GM19238 (cell line): ENCODE data around the gene MRGPRX4.
A peak's percentile ranks its signal among the peaks of the same experiment; 100 is the strongest.
"Not testable (repeated sequence)": the region's sequence is repeated elsewhere in the genome, so short reads cannot be mapped to it uniquely, and the experiment has no call there.

Source experiments
- DNase-seq: peaks from one replicate; pipeline ENCODE4 v3.0.0; 2011; ENCODE audit warnings: low spot score; ENCODE audit not compliant: insufficient read length

MRGPRX4 gene

GRCh38 chr11:18172666-18173065 is at the start of gene MRGPRX4:
Gene MRGPRX4 (plus strand): TSS chr11:18172837. CDS start chr11:18173257, 420 bp downstream.
- DNase-seq, result no peak

GRCh38 chr11:18131115-18131514 is 41.5 kb upstream of the MRGPRX4 start:
- not testable (repeated sequence) for DNase-seq

- DNase-seq, result no peak
Measured at GRCh38 chr11:18132341-18132740, 40.3 kb upstream of the MRGPRX4 start, which contains the start of gene MRGPRX3. Gene MRGPRX3 (plus strand): TSS chr11:18132571. CDS start chr11:18137203, 4,632 bp downstream.

- DNase-seq, result no peak
Measured at GRCh38 chr11:18135308-18135707, 37.3 kb upstream of the MRGPRX4 start.

- no peak for DNase-seq
Measured at GRCh38 chr11:18137186-18137800, 35.3 kb upstream of the MRGPRX4 start.

- DNase-seq, result no peak
Measured at GRCh38 chr11:18140145-18140544, 32.5 kb upstream of the MRGPRX4 start.

GRCh38 chr11:18144243-18144642 is 28.4 kb upstream of the MRGPRX4 start:
- DNase-seq, result no peak

- no peak for DNase-seq
Measured at GRCh38 chr11:18145025-18145424, 27.6 kb upstream of the MRGPRX4 start.

GRCh38 chr11:18145837-18146236 is 26.8 kb upstream of the MRGPRX4 start:
- no peak for DNase-seq

GRCh38 chr11:18151581-18151980 is 21.1 kb upstream of the MRGPRX4 start:
- DNase-seq, result no peak

GRCh38 chr11:18168372-18168771 is 4.3 kb upstream of the MRGPRX4 start:
- DNase-seq, result no peak

- peak; percentile 19 for DNase-seq
Measured at GRCh38 chr11:18171377-18172000, 1.1 kb upstream of the MRGPRX4 start.

GRCh38 chr11:18173225-18173866 is 709 bp downstream of the MRGPRX4 start:
- no peak for DNase-seq

- no peak for DNase-seq
Measured at GRCh38 chr11:18188796-18189195, 16.2 kb downstream of the MRGPRX4 start.

- not testable (repeated sequence) for DNase-seq
Measured at GRCh38 chr11:18189476-18190245, 17.0 kb downstream of the MRGPRX4 start.

- no peak for DNase-seq
Measured at GRCh38 chr11:18191376-18191775, 18.7 kb downstream of the MRGPRX4 start.

- DNase-seq, result peak; percentile 36
Measured at GRCh38 chr11:18193010-18193409, 20.4 kb downstream of the MRGPRX4 start.

GRCh38 chr11:18196532-18196931 is 23.9 kb downstream of the MRGPRX4 start:
- DNase-seq, result no peak

- not testable (repeated sequence) for DNase-seq
Measured at GRCh38 chr11:18197738-18198137, 25.1 kb downstream of the MRGPRX4 start.

GRCh38 chr11:18203723-18204122 is 31.1 kb downstream of the MRGPRX4 start:
- DNase-seq, result peak; percentile 21

GRCh38 chr11:18204220-18204619 is 31.6 kb downstream of the MRGPRX4 start:
- DNase-seq, result no peak

GRCh38 chr11:18204771-18205170 is 32.1 kb downstream of the MRGPRX4 start:
- no peak for DNase-seq
